ENCODE results near the gene CFAP74.

CFAP74 gene

DNA sequence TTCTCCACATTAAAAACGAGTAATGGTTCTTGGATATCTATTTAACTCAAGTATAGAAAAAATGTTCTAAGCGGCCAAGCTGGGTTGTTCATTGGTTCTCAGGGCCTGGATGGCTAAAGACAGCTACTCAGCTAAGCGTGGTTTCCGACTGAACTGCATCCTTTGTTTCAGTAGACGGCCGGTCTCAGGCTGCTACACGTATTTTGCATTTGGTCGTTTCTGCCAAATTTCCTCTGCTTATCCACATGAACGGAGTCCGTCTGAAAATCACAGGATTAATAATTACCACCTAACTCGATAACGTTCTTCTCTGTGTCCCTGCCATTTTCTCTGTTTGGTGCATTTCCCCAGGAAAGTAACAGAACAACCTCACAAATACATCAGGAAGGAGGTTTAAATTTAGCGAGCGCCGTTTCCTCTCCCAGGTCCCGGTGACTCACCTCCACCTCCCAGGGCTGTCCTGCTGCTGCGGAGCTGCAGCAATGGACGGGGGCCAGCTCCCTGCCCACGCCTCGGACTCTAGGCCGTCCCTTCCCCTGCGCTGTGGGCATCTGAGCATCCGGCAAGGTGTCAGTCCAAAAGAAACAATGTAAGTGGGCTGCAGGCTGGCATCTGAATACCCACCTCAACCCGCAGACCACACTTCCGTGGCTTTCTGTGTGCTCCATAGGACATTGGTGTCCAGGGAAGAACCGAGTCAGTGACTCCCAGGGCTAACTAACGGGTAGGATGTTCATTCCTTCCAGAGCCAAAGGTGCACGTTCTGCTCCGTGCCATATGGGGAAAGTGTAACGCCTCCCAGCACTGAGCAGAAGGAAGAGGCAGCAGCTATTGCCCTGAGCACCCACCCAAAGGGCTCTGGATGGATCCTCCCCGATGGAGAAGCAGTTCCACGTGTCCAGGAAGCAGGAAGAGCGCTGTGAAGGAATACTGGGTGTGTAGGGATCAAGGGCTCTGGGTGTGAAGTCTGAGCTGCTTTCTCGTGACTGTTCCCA lies 11.5 kb upstream of the CFAP74 start:
- Histone ChIP-seq H3K27ac (ENCODE audit: low read depth, low read length) (no peak overlapping the region), H3K9ac (ENCODE audit: low read depth, low read length) (no peak overlapping the region), H3K4me1 (ENCODE audit: insufficient read depth, low read length) (peaks cover 4% of the 10 kb centered on the region), H3K36me3 (ENCODE audit: insufficient read depth, low read length) (no peaks in the 10 kb centered on the region), H3K4me3 (ENCODE audit: low read length) (no peak overlapping the region), H3K27me3 (ENCODE audit: insufficient read depth, low read length) (peaks cover 20% of the 10 kb centered on the region), H3K9me3 (ENCODE audit: insufficient read depth, low read depth, low read length) (no peaks in the 10 kb centered on the region)
- WGBS, result 72% methylated on average over 34 of the region's 34 CpGs

DNA sequence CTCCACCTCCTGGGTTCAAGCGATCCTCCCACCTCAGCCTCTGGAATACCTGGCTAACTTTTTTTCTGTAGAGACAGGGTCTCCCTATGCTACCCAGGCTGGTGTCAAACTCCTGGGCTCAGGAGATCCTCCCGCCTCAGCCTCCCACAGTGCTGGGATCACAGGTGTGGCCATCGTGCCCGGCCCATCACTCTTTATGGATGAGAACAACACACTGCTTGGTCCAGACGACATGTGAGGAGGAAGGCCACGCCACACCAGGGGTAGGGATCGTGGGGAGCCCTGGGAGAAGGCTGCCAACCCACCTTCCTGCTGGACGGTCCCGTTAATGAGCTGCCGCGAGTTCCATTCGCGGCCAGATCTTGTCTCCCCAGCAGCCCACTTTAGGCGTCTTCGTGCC lies 10.6 kb upstream of the CFAP74 start:
- WGBS, result 94% methylated on average over 15 of the region's 15 CpGs
- Histone ChIP-seq H3K9ac (ENCODE audit: low read depth, low read length) (no peak overlapping the region), H3K27ac (ENCODE audit: low read depth, low read length) (no peak overlapping the region), H3K9me3 (ENCODE audit: insufficient read depth, low read depth, low read length) (no peaks in the 10 kb centered on the region), H3K4me3 (ENCODE audit: low read length) (no peak overlapping the region), H3K4me1 (ENCODE audit: insufficient read depth, low read length) (peaks cover 4% of the 10 kb centered on the region), H3K36me3 (ENCODE audit: insufficient read depth, low read length) (no peaks in the 10 kb centered on the region), H3K27me3 (ENCODE audit: insufficient read depth, low read length) (peaks cover 13% of the 10 kb centered on the region)

DNA sequence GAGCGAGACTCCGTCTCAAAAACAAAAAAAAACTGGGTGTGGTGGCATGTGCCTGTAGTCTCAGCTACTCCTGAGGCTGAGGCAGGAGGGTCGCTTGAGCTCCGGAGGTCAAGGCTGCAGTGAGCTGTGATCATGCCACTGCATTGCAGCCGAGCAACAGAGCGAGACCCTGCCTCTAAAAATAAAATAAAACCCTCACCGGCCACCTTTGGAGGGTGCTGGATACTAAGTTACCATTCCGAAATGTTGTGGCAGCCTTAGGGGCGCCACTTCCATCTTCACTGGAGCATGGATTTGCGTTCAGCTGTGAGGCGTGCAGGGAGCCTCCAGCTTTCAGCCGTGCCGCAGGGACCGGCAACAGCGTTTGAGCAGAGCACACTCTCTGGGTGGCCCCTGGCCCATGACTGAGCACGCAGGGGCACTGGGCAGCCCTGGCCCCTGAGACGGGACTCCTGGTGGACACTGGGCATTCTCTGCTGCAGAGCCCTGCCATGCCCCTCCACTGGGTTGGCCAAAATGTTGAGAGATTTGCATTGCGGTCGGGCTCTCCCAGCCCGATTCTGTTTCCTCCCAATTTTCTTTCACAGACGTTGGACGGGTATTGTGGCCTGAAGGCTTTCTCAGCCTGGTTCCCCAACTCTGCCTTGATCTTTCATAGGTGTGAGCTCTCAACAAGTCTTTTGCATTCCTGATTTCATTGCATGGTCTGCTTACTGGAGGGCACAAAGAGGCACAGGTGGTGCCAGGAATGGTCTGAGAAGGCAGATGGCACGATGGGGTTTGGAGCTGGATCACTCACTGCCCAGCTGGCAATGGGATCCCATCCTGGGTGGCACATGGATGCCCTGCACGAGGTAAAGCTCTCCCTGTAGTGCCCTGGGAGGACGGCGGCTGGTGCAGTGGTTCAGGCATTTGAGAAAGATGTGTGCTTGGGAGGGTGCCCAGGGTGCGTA lies 5.8 kb upstream of the CFAP74 start:
- no peak overlapping the region for H3K4me3 ChIP-seq (ENCODE audit: low read length)
- H3K36me3 ChIP-seq (ENCODE audit: insufficient read depth, low read length), result no peaks in the 10 kb centered on the region
- no peaks in the 10 kb centered on the region for H3K9me3 ChIP-seq (ENCODE audit: insufficient read depth, low read depth, low read length)
- no peaks in the 10 kb centered on the region for H3K4me1 ChIP-seq (ENCODE audit: insufficient read depth, low read length)
- no peak overlapping the region for H3K9ac ChIP-seq (ENCODE audit: low read depth, low read length)
- WGBS, result 92% methylated on average over 27 of the region's 27 CpGs
- H3K27ac ChIP-seq (ENCODE audit: low read depth, low read length), result no peak overlapping the region
- H3K27me3 ChIP-seq (ENCODE audit: insufficient read depth, low read length), result no peaks in the 10 kb centered on the region

DNA sequence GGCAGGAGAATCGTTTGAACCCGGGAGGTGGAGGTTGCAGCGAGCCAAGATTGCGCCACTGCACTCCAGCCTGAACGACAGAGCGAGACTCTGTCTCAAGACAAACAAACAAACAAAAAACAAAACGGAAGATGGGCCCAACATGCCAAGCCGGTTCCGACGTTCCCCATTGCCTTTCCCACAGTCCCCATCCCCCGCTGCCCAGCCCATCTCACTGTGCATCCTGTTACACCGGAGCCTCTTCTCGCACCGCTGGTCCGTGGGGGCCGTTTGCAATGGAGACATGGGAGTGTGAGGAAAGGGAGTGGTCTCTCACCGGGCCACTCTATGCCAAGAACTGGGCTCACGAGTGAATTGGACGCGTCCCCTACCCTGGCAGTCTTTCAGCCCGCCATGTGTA lies 1.3 kb upstream of the CFAP74 start:
- Histone ChIP-seq H3K4me1 (ENCODE audit: insufficient read depth, low read length) (peaks cover 6% of the 10 kb centered on the region; the same call in 1 of the 2 replicates), H3K27me3 (ENCODE audit: insufficient read depth, low read length) (peaks cover 8% of the 10 kb centered on the region), H3K4me3 (ENCODE audit: low read length) (no peak overlapping the region), H3K27ac (ENCODE audit: low read depth, low read length) (no peak overlapping the region), H3K9me3 (ENCODE audit: insufficient read depth, low read depth, low read length) (no peaks in the 10 kb centered on the region), H3K9ac (ENCODE audit: low read depth, low read length) (no peak overlapping the region), H3K36me3 (ENCODE audit: insufficient read depth, low read length) (no peaks in the 10 kb centered on the region)
- 91% methylated on average over 21 of the region's 21 CpGs for WGBS

DNA sequence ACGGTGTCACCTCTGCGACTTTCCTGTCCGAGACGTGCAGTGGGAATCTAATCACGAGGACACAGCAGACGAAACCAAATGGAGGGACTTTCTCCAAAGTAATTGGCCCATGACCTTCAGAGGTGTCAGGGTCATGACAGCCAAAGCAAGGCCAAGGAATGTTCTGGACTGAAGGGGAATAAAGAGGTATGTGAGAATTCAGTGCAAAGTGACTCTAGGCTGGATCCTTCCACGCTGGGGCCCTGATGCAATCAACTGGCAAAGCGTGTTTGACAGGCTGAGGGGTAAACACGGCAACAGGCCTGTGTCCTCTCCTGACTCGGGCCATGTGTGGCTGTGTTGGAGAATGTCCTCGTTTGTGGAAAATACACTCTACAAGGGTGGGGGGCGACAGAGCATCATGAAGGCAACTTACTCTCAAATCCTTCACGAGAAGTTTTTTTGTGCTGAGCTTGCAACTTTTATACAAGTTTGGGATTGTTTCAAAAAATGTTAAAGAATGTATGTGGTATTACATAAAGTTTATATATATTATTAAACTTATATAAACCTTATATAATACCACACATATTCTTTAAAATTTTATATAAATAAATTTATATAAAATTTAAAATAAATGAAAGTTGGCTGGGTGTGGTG lies 1.7 kb downstream of the CFAP74 start:
- Histone ChIP-seq H3K9ac (ENCODE audit: low read depth, low read length) (no peak overlapping the region), H3K9me3 (ENCODE audit: insufficient read depth, low read depth, low read length) (no peaks in the 10 kb centered on the region), H3K4me3 (ENCODE audit: low read length) (no peak overlapping the region), H3K27ac (ENCODE audit: low read depth, low read length) (no peak overlapping the region), H3K4me1 (ENCODE audit: insufficient read depth, low read length) (peaks cover 6% of the 10 kb centered on the region; the same call in 1 of the 2 replicates), H3K36me3 (ENCODE audit: insufficient read depth, low read length) (no peaks in the 10 kb centered on the region), H3K27me3 (ENCODE audit: insufficient read depth, low read length) (peaks cover 8% of the 10 kb centered on the region)
- 91% methylated on average over 13 of the region's 13 CpGs for WGBS

DNA sequence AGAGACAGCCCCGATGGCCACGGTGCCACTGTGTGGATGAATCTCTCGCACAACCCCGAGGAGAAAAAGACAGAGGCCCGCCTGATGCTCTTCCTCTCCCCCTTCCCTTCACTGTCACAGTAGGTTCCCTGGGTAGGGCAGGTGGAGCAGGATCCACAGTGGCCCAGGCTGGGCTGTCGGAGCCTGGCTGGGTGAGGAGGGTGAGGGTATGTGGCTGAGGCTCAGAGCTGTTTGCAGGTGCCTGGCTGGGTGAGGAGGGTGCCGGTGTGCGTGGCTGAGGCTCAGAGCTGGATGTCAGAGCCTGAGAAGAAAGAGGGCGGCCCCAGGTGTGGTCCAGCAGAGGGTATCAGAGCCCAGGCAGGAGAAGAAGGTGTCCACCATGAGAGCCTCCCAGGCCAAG lies 2.7 kb downstream of the CFAP74 start:
- H3K4me1 ChIP-seq (ENCODE audit: insufficient read depth, low read length), result peaks cover 6% of the 10 kb centered on the region; the same call in 1 of the 2 replicates
- no peaks in the 10 kb centered on the region for H3K36me3 ChIP-seq (ENCODE audit: insufficient read depth, low read length)
- H3K9me3 ChIP-seq (ENCODE audit: insufficient read depth, low read depth, low read length), result no peaks in the 10 kb centered on the region
- 84% methylated on average over 9 of the region's 9 CpGs for WGBS
- H3K4me3 ChIP-seq (ENCODE audit: low read length), result no peak overlapping the region
- no peak overlapping the region for H3K9ac ChIP-seq (ENCODE audit: low read depth, low read length)
- H3K27me3 ChIP-seq (ENCODE audit: insufficient read depth, low read length), result peaks cover 8% of the 10 kb centered on the region
- no peak overlapping the region for H3K27ac ChIP-seq (ENCODE audit: low read depth, low read length)

DNA sequence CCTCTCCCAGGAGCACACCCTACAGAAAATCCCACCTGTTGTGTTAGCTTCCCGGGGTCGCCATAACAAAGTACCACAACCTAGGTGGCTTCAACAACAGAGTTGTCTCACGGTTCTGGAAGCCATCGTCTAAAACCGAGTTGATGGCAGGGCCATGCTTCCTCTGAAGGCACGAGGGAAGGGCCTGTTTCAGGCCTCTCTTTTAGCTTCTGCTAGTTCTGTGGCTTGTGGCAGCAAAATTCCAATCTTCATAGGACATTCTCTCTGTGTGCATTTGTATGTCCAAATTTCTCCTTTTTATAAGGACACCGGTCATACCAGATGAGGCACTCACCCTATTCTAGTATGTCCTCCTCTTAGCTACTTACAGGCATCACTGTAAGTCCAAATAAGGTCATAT lies 3.2 kb downstream of the CFAP74 start:
- no peak overlapping the region for H3K9ac ChIP-seq (ENCODE audit: low read depth, low read length)
- H3K27me3 ChIP-seq (ENCODE audit: insufficient read depth, low read length), result peaks cover 8% of the 10 kb centered on the region
- peaks cover 6% of the 10 kb centered on the region; the same call in 1 of the 2 replicates for H3K4me1 ChIP-seq (ENCODE audit: insufficient read depth, low read length)
- H3K36me3 ChIP-seq (ENCODE audit: insufficient read depth, low read length), result no peaks in the 10 kb centered on the region
- H3K9me3 ChIP-seq (ENCODE audit: insufficient read depth, low read depth, low read length), result no peaks in the 10 kb centered on the region
- WGBS, result 91% methylated on average over 7 of the region's 7 CpGs
- H3K27ac ChIP-seq (ENCODE audit: low read depth, low read length), result no peak overlapping the region
- no peak overlapping the region for H3K4me3 ChIP-seq (ENCODE audit: low read length)

DNA sequence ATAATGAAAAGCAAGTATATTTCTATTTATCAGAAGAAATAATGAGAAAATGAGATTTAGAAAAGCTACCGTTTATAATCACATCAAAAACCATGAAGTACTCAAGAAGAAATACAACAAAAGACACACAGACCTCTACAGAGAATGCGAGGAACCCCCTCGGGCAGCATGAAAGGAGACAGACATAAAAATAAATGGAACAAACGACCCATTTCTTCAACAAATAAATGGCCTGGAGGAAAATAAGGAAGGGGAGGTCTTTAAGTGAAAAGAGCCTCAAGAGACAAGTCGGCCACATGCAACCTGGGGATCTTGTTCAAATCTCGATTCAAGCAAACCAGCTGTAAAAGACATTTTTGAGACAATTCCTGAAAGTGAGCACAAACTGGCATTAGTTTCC lies 6.0 kb downstream of the CFAP74 start:
- H3K36me3 ChIP-seq (ENCODE audit: insufficient read depth, low read length), result no peaks in the 10 kb centered on the region
- WGBS, result 90% methylated on average over 5 of the region's 6 CpGs
- H3K9me3 ChIP-seq (ENCODE audit: insufficient read depth, low read depth, low read length), result no peaks in the 10 kb centered on the region
- H3K4me1 ChIP-seq (ENCODE audit: insufficient read depth, low read length), result no peaks in the 10 kb centered on the region
- H3K4me3 ChIP-seq (ENCODE audit: low read length), result no peak overlapping the region
- no peaks in the 10 kb centered on the region for H3K27me3 ChIP-seq (ENCODE audit: insufficient read depth, low read length)
- no peak overlapping the region for H3K9ac ChIP-seq (ENCODE audit: low read depth, low read length)
- no peak overlapping the region for H3K27ac ChIP-seq (ENCODE audit: low read depth, low read length)

DNA sequence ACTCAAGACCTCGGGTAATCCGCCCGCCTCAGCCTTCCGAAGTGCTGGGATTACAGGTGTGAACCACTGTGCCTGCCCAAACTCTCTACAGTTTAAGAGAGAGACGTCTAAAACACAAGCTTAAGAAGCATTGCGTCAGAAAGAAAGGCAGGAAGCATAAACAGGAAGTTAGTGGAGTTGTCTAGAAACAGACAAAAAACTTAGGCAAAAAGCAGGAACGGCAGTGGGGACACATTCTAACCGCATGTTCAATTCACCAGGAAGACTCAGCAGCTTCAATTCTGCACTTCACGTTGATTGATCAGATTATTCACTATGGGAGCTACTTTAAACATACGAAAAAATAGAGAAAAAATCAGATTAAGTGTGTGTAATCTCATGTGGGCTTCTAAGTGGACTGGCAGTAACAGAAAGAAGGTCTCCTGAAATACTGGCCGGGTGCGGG lies 7.4 kb downstream of the CFAP74 start:
- H3K4me1 ChIP-seq (ENCODE audit: insufficient read depth, low read length), result no peaks in the 10 kb centered on the region
- no peak overlapping the region for H3K4me3 ChIP-seq (ENCODE audit: low read length)
- H3K9ac ChIP-seq (ENCODE audit: low read depth, low read length), result no peak overlapping the region
- WGBS, result 93% methylated on average over 12 of the region's 12 CpGs
- no peak overlapping the region for H3K27ac ChIP-seq (ENCODE audit: low read depth, low read length)
- no peaks in the 10 kb centered on the region for H3K36me3 ChIP-seq (ENCODE audit: insufficient read depth, low read length)
- H3K9me3 ChIP-seq (ENCODE audit: insufficient read depth, low read depth, low read length), result no peaks in the 10 kb centered on the region
- H3K27me3 ChIP-seq (ENCODE audit: insufficient read depth, low read length), result no peaks in the 10 kb centered on the region

DNA sequence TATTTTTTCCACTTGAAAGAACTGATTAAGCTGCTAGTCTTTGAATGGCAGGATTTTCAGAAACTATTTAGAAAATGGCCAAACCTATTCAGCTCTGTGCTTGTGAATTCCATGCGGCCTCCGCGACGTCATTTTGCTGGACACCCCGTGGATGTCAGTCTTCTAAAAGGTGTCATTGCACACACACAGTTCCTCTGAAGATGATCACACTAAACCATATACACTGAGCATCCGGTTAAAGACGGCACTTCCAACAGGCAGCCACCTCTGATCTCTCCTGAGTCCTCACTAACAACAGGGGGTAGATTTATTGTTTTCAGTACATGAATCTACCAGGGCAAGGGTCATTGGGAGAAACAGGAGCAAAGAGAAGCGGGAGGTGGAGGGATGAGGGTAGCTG lies 9.1 kb downstream of the CFAP74 start:
- H3K27ac ChIP-seq (ENCODE audit: low read depth, low read length), result no peak overlapping the region
- no peak overlapping the region for H3K4me3 ChIP-seq (ENCODE audit: low read length)
- 81% methylated on average over 8 of the region's 8 CpGs for WGBS
- no peaks in the 10 kb centered on the region for H3K4me1 ChIP-seq (ENCODE audit: insufficient read depth, low read length)
- no peaks in the 10 kb centered on the region for H3K36me3 ChIP-seq (ENCODE audit: insufficient read depth, low read length)
- no peaks in the 10 kb centered on the region for H3K9me3 ChIP-seq (ENCODE audit: insufficient read depth, low read depth, low read length)
- H3K9ac ChIP-seq (ENCODE audit: low read depth, low read length), result no peak overlapping the region
- no peaks in the 10 kb centered on the region for H3K27me3 ChIP-seq (ENCODE audit: insufficient read depth, low read length)
